ENCODE results near the gene MIEF2.
"Not testable (repeated sequence)": the region's sequence is repeated elsewhere in the genome, so short reads cannot be mapped to it uniquely, and the experiment has no call there.

Gene MIEF2

DNA sequence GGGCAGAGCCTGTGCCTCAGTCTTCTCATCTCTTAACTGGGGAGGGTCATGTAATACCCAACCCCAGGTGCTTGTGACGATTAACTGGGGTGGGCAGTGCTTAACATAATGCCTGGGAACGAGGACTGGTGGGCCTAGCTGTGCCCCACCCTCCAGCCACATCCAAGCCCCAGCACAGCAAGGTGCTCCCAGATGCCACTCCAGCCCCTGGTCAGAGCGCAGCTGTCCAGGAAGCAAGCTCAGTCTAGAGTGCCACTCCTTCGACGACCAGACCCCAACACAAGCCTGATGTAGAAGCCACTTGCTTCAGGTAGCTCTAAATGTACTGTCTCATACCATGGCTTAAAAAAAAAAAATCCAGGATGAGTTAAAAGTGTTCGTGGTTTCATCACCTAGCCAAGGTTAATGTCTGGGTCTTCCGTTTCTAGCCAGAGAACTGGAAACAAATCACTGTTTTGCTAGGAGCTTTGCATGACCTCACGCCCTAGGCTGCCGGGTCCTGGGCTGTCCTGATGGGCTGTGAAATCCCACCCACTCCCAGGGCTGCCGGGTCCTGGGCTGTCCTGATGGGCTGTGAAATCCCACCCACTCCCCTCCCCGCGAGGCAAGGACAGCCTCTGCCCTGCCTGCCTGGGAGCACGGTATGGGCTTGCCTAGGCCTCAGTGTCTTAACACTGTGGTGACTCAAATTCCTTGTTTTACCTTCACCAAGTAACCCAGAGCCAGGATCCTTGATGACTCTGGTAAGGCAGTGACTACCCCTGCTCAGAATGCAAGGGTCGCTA lies 7.7 kb downstream of the MIEF2 start:
- in situ Hi-C loops (cut with MboI; ENCODE audit: low sequenced_read_pairs), result no loop called here
- Histone ChIP-seq H3K36me3 (replicated peaks) (peaks cover 18% of the 10 kb centered on the region), H3K4me1 (no peaks in the 10 kb centered on the region), H3K27me3 (ENCODE audit: low read depth) (no peaks in the 10 kb centered on the region), H3K4me3 (no peak overlapping the region), H3K9me3 (no peaks in the 10 kb centered on the region)
- DNase-seq (ENCODE audit: low spot score in 2 of 2), result peak in 1 of 2 experiments; percentile 38

DNA sequence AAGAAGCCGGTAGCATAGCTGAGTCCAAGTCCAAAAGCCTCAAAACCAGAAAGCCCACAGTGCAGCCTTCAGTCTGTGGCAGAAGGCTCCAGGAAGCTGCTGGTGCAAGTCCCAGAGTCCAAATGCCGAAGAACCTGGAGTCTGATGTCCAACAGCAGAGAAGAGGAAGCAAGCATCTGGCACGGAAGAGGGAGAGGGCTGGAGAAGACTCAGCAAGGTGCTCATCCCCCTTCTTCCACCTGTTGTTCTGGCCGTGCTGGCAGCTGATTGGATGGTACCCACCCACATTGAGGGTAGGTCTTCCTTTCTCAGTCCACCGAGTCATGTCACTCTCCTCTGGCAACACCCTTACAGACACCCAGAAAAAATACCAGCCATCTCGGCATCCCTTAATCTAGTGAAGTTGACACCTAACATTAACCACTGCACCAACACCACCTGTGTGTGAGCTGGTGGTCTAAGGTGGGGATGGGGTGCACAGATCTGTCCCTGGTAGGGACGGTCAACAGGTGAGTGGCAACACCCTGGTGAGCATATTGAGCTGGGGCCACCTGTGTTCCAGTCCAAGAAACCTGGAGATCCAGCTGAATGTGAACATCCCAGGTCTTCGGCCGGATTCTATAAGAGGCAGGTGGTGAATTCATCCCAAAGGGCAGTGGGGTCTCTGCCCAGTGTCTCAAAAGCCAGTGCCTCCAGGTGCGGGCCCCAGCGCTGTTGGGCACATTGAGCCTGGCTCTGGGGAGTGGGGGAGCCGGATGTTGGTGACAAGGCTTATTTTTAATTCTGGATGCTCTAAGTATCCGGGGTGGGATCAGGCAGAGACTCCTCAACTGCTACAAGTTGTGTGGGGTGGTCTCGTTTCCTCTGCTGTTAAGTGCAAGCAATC lies 9.8 kb downstream of the MIEF2 start:
- Histone ChIP-seq H3K9me3 (no peaks in the 10 kb centered on the region), H3K27me3 (ENCODE audit: low read depth) (no peaks in the 10 kb centered on the region), H3K4me3 (no peak overlapping the region), H3K4me1 (no peaks in the 10 kb centered on the region), H3K36me3 (replicated peaks) (peaks cover 22% of the 10 kb centered on the region)
- DNase-seq (ENCODE audit: low spot score in 2 of 2), result no peak
- in situ Hi-C loops (cut with MboI; ENCODE audit: low sequenced_read_pairs), result no loop called here

DNA sequence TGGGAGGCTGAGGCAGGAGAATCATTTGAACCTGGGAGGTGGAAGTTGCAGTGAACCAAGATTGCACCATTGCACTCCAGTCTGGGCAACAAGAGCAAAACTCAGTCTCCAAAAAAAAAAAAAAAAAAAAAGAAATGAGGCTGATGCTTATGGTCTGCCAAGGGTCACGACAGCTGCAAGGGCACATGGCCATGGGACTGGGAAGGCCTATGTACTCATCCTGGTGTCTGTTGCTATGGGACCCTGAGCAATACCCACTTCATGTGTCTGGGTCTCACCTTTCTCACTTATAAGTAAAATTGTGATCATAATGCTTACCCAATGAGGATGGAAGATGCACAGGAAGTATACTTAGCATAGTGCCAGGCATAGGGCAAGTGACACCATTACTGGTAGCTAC lies 16.6 kb downstream of the MIEF2 start:
- in situ Hi-C loops (cut with MboI; ENCODE audit: low sequenced_read_pairs), result no loop called here
- H3K4me1 ChIP-seq, result no peaks in the 10 kb centered on the region

DNA sequence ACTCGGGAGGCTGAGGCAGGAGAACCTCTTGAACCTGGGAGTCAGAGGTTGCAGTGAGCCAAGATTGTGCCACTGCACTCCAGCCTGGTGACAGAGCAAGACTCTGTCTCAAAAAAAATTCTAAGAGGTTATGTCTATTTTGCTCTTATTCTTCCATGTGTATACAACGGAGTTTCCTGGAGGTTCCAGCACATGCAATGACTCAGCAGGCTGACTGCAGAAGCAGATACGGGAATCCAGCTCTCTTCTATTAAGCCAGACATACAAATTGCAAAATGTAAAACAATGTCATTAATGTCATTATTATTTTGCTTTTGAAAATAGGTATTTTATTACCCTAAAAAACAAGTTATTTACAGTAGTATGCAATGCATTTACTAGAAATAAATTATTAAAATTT lies 18.4 kb downstream of the MIEF2 start:
- Histone ChIP-seq H3K4me3 (no peak overlapping the region), H3K4me1 (no peaks in the 10 kb centered on the region), H3K9me3 (no peaks in the 10 kb centered on the region), H3K36me3 (replicated peaks) (peaks cover 92% of the 10 kb centered on the region), H3K27me3 (ENCODE audit: low read depth) (no peaks in the 10 kb centered on the region)
- in situ Hi-C loops (cut with MboI; ENCODE audit: low sequenced_read_pairs), result no loop called here
- DNase-seq (ENCODE audit: low spot score in 2 of 2), result no peak

More for the DNA sequence above, 16.6 kb downstream of the MIEF2 start:
- no peak for DNase-seq (ENCODE audit: low spot score in 2 of 2)
- no peaks in the 10 kb centered on the region for H3K9me3 ChIP-seq
- no peak overlapping the region for H3K4me3 ChIP-seq
- peaks cover 83% of the 10 kb centered on the region for H3K36me3 ChIP-seq (replicated peaks)
- no peaks in the 10 kb centered on the region for H3K27me3 ChIP-seq (ENCODE audit: low read depth)

DNA sequence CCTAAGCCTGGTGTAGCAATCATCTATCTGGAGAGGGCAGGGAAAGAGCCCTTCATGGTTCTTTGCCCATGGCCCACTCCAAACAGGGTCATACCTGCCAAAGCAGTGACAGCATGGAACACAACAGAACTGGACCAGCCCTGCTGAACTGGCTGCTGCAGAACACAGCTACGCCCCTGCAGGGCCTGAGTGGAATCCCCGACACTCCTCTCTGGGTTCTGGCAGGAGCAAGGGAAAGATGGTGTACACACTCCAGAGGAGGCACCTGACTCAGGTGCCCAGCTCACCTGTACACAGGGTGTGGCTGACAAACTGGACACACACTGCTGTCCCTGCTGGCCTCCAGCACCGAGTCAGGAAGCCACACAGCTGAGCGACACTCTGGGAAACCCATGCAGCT lies 19.8 kb downstream of the MIEF2 start:
- Histone ChIP-seq H3K36me3 (replicated peaks) (peaks cover 95% of the 10 kb centered on the region), H3K27me3 (ENCODE audit: low read depth) (no peaks in the 10 kb centered on the region), H3K4me3 (no peak overlapping the region), H3K4me1 (no peaks in the 10 kb centered on the region), H3K9me3 (no peaks in the 10 kb centered on the region)
- in situ Hi-C loops (cut with MboI; ENCODE audit: low sequenced_read_pairs), result no loop called here
- no peak for DNase-seq (ENCODE audit: low spot score in 2 of 2)

DNA sequence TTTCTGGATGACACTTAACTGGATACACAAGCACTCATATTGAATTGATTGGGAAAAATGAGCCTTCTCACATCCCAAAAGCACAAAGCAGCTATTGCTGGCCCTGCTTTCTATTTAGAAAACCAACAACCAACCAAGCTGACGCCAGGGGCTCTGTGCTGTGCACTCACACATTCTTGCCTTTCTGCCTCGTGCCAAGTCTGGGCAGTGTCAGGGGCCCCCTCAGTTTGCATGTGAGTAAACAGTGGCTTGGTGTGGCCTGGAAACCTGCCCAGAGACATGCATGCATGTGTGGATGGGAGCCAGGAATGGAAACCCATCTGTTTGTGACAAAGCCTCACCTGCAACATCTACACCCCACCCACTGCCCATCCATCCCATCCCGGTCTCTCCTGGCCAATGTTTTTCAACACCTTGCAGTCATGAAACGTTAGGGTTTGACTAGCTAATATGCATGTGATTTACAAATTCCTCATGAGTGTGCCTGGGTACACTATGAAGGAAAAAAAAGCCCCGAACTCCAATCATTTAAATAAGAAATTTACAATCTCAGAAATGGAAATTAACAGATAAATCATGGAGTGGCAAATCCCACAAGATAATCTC lies 20.4 kb downstream of the MIEF2 start:
- Histone ChIP-seq H3K27me3 (ENCODE audit: low read depth) (no peaks in the 10 kb centered on the region), H3K4me3 (no peak overlapping the region), H3K36me3 (replicated peaks) (peaks cover 98% of the 10 kb centered on the region), H3K9me3 (no peaks in the 10 kb centered on the region), H3K4me1 (no peaks in the 10 kb centered on the region)
- no peak for DNase-seq (ENCODE audit: low spot score in 2 of 2)
- in situ Hi-C loops (cut with MboI; ENCODE audit: low sequenced_read_pairs), result no loop called here

DNA sequence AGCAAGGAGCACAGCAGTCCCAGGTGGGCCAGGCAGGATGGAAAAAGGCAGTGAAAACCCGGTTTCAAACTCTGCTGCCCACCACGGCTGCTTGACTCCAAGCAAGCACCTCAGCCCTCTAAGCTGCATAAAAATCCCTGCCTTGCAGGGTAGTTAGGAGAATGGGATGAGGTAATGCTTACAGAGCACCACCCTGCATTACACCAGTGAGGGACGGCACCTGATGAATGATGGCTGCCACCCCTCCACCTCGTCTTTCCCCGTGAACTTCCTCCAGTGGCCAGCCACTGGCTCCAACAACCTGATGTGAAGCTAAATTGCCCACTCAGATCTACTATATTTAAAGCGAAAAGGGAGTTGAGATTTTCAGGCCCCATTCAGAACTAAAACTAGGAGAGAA lies 21.3 kb downstream of the MIEF2 start:
- Histone ChIP-seq H3K9me3 (no peaks in the 10 kb centered on the region), H3K4me3 (no peak overlapping the region), H3K4me1 (no peaks in the 10 kb centered on the region), H3K36me3 (replicated peaks) (peaks cover 94% of the 10 kb centered on the region), H3K27me3 (ENCODE audit: low read depth) (no peaks in the 10 kb centered on the region)
- DNase-seq (ENCODE audit: low spot score in 2 of 2), result no peak
- in situ Hi-C loops (cut with MboI; ENCODE audit: low sequenced_read_pairs), result no loop called here

DNA sequence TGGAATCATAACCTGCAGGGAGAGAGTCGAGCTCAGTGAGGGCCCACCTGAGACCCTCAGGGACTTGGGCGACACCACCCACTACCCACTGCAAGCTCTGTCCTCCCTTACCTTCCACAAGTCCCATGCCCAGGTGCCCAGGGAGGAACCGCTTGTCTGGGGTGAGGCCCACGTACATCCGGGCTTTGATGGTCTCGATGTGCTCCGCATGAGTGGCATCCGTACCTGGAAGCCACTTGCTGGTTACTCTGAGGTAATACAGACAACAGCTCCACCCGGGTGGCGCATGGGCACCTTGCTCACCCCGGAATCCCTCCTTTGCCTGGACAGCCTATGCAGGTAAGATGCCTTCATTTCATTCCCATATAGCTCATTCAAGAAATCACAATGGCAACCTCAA lies 24.8 kb downstream of the MIEF2 start:
- Histone ChIP-seq H3K4me3 (no peak overlapping the region), H3K4me1 (no peaks in the 10 kb centered on the region), H3K27me3 (ENCODE audit: low read depth) (no peaks in the 10 kb centered on the region), H3K9me3 (no peaks in the 10 kb centered on the region), H3K36me3 (replicated peaks) (peaks cover 93% of the 10 kb centered on the region)
- DNase-seq (ENCODE audit: low spot score in 2 of 2), result no peak
- in situ Hi-C loops (cut with MboI; ENCODE audit: low sequenced_read_pairs), result no loop called here

DNA sequence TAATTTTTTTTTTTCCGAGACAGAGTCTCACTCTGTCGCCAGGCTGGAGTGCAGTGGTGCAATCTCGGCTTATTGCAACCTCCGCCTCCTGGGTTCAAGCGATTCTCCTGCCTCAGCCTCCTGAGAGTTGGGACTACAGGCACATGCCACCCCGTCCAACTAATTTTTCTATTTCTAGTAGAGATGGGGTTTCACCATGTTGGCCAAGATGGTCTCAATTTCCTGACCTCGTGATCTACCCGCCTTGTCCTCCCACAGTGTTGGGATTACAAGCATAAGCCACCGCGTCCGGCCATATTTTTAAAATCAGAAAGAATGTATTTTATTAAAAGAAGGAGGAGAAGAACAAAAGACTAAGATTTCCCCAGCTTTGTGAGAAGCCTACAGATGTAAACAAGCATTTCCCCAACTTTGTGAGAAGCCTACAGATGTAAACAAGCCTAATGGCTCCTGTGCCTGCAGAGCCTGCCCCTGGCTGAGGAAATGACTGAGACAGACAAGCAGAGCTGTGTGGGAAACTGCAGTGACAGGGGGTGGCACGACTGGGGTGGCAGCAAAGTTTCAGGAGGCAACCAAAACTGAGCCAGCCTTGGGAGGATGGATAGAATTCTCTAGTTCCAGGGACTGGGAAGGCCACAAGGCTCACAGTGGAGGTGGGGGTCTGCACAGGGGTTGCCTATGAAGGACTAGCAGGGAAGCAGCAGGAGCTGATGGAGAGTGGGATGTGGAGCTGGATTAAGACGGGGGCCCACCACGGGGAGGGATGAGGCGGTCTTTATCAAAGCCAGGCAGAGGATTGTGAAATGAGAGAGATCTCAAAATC lies 31.5 kb downstream of the MIEF2 start:
- in situ Hi-C loops (cut with MboI; ENCODE audit: low sequenced_read_pairs), result no loop called here
- Histone ChIP-seq H3K9me3 (no peaks in the 10 kb centered on the region), H3K4me1 (no peaks in the 10 kb centered on the region), H3K27me3 (ENCODE audit: low read depth) (no peaks in the 10 kb centered on the region), H3K4me3 (no peak overlapping the region), H3K36me3 (replicated peaks) (peaks cover 73% of the 10 kb centered on the region)
- DNase-seq (ENCODE audit: low spot score in 2 of 2), result no peak

DNA sequence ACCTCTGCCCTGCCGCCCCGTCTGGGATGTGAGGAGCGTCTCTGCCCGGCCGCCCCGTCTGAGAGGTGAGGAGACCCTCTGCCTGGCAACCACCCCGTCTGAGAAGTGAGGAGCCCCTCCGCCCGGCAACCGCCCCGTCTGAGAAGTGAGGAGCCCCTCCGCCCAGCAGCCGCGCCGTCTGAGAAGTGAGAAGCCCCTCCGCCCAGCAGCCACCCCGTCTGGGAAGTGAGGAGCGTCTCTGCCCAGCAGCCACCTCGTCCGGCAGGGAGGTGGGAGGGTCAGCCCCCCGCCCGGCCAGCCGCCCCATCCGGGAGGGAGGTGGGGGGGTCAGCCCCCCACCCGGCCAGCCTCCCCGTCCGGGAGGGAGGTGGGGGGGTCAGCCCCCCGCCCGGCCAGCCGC lies 37.6 kb downstream of the MIEF2 start:
- in situ Hi-C loops (cut with MboI; ENCODE audit: low sequenced_read_pairs); H3K27me3 ChIP-seq (ENCODE audit: low read depth); DNase-seq (ENCODE audit: low spot score in 2 of 2); H3K9me3 ChIP-seq; H3K4me3 ChIP-seq; H3K4me1 ChIP-seq: not testable (repeated sequence)
- peaks cover 60% of the 10 kb centered on the region for H3K36me3 ChIP-seq (replicated peaks)

DNA sequence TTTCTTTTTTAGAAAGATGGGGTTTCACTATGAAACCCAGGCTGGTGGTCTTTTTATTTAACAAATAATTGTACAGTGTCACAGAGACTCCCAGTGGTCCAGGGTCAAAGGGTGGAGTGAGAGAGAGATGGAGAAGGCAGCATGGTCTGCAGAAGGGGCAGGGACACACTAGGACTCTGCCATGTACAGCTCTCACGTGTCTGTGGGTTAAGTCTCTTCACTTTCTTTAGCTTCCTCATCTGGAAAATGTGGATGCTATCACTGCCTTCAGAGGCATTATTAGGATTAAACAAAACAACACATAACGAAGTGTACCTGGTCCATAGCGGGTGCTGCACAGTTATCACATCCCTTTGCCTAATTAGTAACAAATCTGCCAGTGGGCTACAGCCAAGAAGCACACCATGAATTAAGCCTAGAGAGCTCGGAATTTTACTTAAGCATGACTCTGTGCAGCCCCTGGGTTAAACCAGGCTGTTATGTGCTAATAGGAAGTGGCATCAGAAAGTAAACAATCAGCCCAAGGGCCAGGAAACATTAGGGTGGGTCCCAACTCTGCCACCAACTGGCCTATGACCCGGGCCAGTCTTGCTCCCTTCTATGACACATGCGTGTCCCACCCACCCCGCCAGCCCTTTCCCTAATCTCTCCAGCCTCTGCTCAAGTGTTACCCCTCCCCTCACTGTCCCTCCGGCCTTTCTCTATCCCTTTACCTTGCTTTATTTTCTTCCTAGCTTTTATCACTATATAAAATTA lies 40.4 kb downstream of the MIEF2 start:
- H3K27me3 ChIP-seq (ENCODE audit: low read depth), result no peaks in the 10 kb centered on the region
- peaks cover 75% of the 10 kb centered on the region for H3K36me3 ChIP-seq (replicated peaks)
- no peak for DNase-seq (ENCODE audit: low spot score in 2 of 2)
- in situ Hi-C loops (cut with MboI; ENCODE audit: low sequenced_read_pairs), result no loop called here
- H3K4me3 ChIP-seq, result no peak overlapping the region
- no peaks in the 10 kb centered on the region for H3K9me3 ChIP-seq
- no peaks in the 10 kb centered on the region for H3K4me1 ChIP-seq

DNA sequence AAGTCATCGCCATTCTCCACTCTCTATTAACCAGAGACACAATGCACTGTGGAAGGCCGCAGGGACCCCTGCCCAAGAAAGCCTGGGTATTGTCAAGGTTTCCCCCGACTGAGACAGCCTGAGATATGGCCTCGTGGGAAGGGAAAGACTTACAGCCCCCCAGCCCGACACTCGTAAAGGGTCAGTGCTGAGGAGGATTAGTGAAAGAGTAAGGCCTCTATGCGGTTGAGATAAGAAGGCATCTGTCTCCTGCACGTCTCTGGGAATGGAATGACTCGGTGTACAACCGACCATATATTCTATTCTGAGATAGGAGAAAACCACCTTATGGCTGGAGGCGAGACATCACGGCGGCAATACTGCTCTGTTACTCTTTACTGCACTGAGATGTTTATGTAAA lies 42.7 kb downstream of the MIEF2 start:
- DNase-seq (ENCODE audit: low spot score in 2 of 2); in situ Hi-C loops (cut with MboI; ENCODE audit: low sequenced_read_pairs); H3K4me1 ChIP-seq; H3K27me3 ChIP-seq (ENCODE audit: low read depth); H3K4me3 ChIP-seq; H3K9me3 ChIP-seq: not testable (repeated sequence)
- H3K36me3 ChIP-seq (replicated peaks), result peaks cover 81% of the 10 kb centered on the region

DNA sequence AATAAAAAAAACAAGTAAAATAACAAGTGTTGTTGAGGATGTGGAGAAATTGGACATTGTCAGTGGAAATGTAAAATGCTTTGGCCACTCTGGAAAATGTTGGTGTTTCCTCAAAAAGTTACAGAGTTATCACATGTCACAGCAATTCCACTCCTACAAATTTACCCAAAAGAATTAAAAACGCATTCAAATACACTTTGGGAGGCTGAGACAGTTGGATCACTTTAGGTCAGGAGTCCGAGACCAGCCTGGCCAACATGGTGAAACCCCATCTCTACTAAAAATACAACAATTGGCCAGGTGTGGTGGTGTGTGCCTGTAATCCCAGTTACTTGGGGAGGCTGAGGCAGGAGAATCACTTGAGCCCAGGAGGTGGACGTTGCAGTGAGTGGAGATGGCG lies 48.7 kb downstream of the MIEF2 start:
- H3K36me3 ChIP-seq (replicated peaks), result peaks cover 75% of the 10 kb centered on the region
- H3K9me3 ChIP-seq, result no peaks in the 10 kb centered on the region
- H3K4me1 ChIP-seq, result peaks cover 5% of the 10 kb centered on the region
- H3K27me3 ChIP-seq (ENCODE audit: low read depth), result no peaks in the 10 kb centered on the region
- in situ Hi-C loops (cut with MboI; ENCODE audit: low sequenced_read_pairs), result no loop called here
- no peak overlapping the region for H3K4me3 ChIP-seq
- DNase-seq (ENCODE audit: low spot score in 2 of 2), result no peak
